Esophagus muscularis mucosa (tissue), 4 donors: ENCODE results near the gene PHACTR1. TPM values are rescaled to one million over a fixed set of nuclear protein-coding genes. Genes with fewer than 3 reads are reported as not detected.

ENCODE experiments used
- DNase-seq: peaks from one replicate; pipeline ENCODE4 v3.0.0-alpha.2; 2017; ENCODE audit errors: extremely low spot score
- H3K27ac ChIP-seq, 4 donors: fragments of 200-600 bp; sonication (generic); replicated peaks in 1 of 4; 1 replicate in 3 of 4; 2 replicates in 1 of 4; pipeline ENCODE4 v1.5.1; 2016 to 2019; ENCODE audit warnings: mild to moderate bottlenecking in 1 of 4
- H3K27me3 ChIP-seq, 4 donors: fragments of 200-600 bp; sonication (generic); one replicate each; pipeline versions ENCODE4 v1.5.1 to v1.6.0; 2016 to 2019
- H3K36me3 ChIP-seq, 4 donors: fragments of 200-600 bp; sonication (generic); one replicate each; pipeline ENCODE4 v1.5.1; 2016 to 2019
- H3K4me1 ChIP-seq, 4 donors: fragments of 200-600 bp; sonication (generic); one replicate each; pipeline ENCODE4 v1.5.1; 2016 to 2019
- H3K4me3 ChIP-seq, 4 donors: fragments of 200-600 bp; sonication (generic); 1 replicate in 2 of 4; 2 replicates in 2 of 4; pipeline ENCODE4 v1.5.1; 2016 to 2019; ENCODE audit warnings: mild to moderate bottlenecking in 4 of 4, moderate library complexity in 1 of 4
- H3K9me3 ChIP-seq, 4 donors: fragments of 200-600 bp; sonication (generic); 1 replicate in 3 of 4; 2 replicates in 1 of 4; pipeline ENCODE4 v1.5.1; 2016 to 2019
- EP300 ChIP-seq: sonication (generic); formaldehyde crosslinking; IDR thresholded peaks from one replicate; pipeline ENCODE4 v1.6.1; 2017; ENCODE audit warnings: antibody characterized with exemption
- POLR2A ChIP-seq: fragments of 450-650 bp; IDR thresholded peaks from one replicate; pipeline ENCODE4 v1.6.1; 2017; ENCODE audit warnings: antibody characterized with exemption, moderate library complexity, mild to moderate bottlenecking, low read depth
- POLR2AphosphoS5 ChIP-seq, 2 donors: sonication (generic); formaldehyde crosslinking; IDR thresholded peaks; one replicate each; pipeline ENCODE4 v1.6.1; 2017; ENCODE audit warnings: antibody characterized with exemption in 2 of 2
- WGBS: methylation state at CpG from one replicate; pipeline ENCODE4 v1.1.5; 2018; 5-methylcytosine and 5-hydroxymethylcytosine counted together
- intact Hi-C: fragments of 100-400 bp; cut with DNase I; formaldehyde crosslinking; loops from one replicate; pipeline ENCODE4 v1.15.1; 2023
- total RNA-seq, 4 donors: library from RNA; depleted of rRNA; stranded (reverse); fragments of >200 nt; gene quantifications; one replicate each; pipeline versions ENCODE4 v1.1.0 to v1.2.1, GENCODE V29; 2016
- TF ChIP-seq, protein P1 (sequence below), 3 experiments: fragments of 200-600 bp in 2 of 3; fragments of 450-650 bp in 1 of 3; sonication (generic) in 2 of 3; IDR thresholded peaks; one replicate each; pipeline ENCODE4 v1.5.1; 2017 to 2019; ENCODE audit warnings: antibody characterized with exemption in 3 of 3, mild to moderate bottlenecking in 2 of 3, moderate library complexity in 1 of 3

Gene PHACTR1
- total RNA-seq, 4 donors from 2014 or later: 0.83 to 4.2 (median 3.1) TPM

DNA sequence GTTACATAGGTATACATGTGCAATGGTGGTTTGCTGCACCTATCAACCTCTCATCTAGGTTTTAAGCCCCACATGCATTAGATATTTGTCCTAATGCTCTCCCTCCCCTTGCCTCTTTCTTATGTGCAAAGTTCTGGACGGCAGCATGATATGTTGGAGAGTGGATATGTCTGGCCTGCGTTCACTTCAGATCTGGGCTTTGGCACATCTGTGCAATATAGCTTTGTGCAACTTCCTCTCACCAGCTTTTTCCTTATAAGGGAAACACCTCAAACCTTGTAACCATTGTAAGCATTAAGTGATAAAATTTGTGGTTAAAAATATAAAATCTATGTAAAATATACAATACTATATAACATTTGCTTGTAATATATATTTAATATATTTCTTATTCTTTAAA, 288.0 kb downstream of the PHACTR1 start:
- no peak overlapping the region for H3K4me3 ChIP-seq

DNA sequence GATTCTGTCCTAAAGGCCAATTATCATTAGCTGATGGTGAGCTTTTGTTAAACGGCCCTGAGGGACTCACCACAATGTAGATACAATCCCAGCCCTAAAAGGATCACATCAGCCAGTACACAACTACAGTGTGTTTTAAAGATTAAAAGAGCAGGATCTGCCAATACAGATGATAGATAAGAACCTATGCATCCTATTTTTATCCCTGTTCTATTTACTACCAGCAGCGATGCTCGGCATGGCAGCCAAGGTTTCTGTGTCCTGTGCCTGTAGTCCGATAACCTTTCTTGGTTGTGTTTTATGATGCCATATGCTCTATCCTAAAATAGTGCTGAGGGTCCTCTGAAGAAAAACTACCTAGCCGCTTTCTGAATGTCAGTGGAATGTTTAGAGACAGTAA, 289.4 kb downstream of the PHACTR1 start:
- Histone ChIP-seq H3K4me3 (no peak overlapping the region), H3K27me3 (peaks cover 0 to 16% (median 0%) of the 10 kb centered on the region in 4 donors), H3K36me3 (no peaks in the 10 kb centered on the region), H3K27ac (no peak overlapping the region), H3K4me1 (peaks cover 0 to 7% (median 0%) of the 10 kb centered on the region in 4 donors), H3K9me3 (no peaks in the 10 kb centered on the region)
- 92% methylated on average over 5 of the region's 5 CpGs for WGBS
- no peak for DNase-seq
- no peak for TF ChIP-seq POLR2A
- no peak for TF ChIP-seq POLR2AphosphoS5 (IDR thresholded peaks at IDR 0.05)
- no peak for TF ChIP-seq EP300
- TF ChIP-seq, protein P1, sequence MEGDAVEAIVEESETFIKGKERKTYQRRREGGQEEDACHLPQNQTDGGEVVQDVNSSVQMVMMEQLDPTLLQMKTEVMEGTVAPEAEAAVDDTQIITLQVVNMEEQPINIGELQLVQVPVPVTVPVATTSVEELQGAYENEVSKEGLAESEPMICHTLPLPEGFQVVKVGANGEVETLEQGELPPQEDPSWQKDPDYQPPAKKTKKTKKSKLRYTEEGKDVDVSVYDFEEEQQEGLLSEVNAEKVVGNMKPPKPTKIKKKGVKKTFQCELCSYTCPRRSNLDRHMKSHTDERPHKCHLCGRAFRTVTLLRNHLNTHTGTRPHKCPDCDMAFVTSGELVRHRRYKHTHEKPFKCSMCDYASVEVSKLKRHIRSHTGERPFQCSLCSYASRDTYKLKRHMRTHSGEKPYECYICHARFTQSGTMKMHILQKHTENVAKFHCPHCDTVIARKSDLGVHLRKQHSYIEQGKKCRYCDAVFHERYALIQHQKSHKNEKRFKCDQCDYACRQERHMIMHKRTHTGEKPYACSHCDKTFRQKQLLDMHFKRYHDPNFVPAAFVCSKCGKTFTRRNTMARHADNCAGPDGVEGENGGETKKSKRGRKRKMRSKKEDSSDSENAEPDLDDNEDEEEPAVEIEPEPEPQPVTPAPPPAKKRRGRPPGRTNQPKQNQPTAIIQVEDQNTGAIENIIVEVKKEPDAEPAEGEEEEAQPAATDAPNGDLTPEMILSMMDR (IDR thresholded peaks at IDR 0.05): no peak
- intact Hi-C loops: no loop called here

More for the DNA sequence above, 288.0 kb downstream of the PHACTR1 start:
- H3K27ac ChIP-seq: no peak overlapping the region
- intact Hi-C loops: no loop called here
- H3K27me3 ChIP-seq: peaks cover 0 to 2% (median 0%) of the 10 kb centered on the region in 4 donors
- no peaks in the 10 kb centered on the region for H3K9me3 ChIP-seq
- TF ChIP-seq, protein P1 (IDR thresholded peaks at IDR 0.05): no peak
- no peak for TF ChIP-seq POLR2A
- no peak for TF ChIP-seq POLR2AphosphoS5 (IDR thresholded peaks at IDR 0.05)
- no peak for TF ChIP-seq EP300
- H3K36me3 ChIP-seq: no peaks in the 10 kb centered on the region
- DNase-seq: no peak
- WGBS: 50% methylated on average over 2 of the region's 2 CpGs
- H3K4me1 ChIP-seq: peaks cover 0 to 7% (median 0%) of the 10 kb centered on the region in 4 donors

- H3K27ac ChIP-seq: no peak overlapping the region
- 82% methylated on average over 4 of the region's 4 CpGs for WGBS
- intact Hi-C loops: no loop called here
- H3K4me1 ChIP-seq: peaks cover 0 to 7% (median 0%) of the 10 kb centered on the region in 4 donors
- H3K27me3 ChIP-seq: peaks cover 0 to 23% (median 0%) of the 10 kb centered on the region in 4 donors
- H3K36me3 ChIP-seq: no peaks in the 10 kb centered on the region
- H3K9me3 ChIP-seq: no peaks in the 10 kb centered on the region
- H3K4me3 ChIP-seq: no peak overlapping the region
- TF ChIP-seq EP300 (no peak), POLR2AphosphoS5 (IDR thresholded peaks at IDR 0.05) (no peak), POLR2A (no peak)
- TF ChIP-seq, protein P1 (IDR thresholded peaks at IDR 0.05): no peak
- DNase-seq: no peak
Observed at GRCh38 chr6:13006578-13007300, 290.2 kb downstream of the PHACTR1 start.

DNA sequence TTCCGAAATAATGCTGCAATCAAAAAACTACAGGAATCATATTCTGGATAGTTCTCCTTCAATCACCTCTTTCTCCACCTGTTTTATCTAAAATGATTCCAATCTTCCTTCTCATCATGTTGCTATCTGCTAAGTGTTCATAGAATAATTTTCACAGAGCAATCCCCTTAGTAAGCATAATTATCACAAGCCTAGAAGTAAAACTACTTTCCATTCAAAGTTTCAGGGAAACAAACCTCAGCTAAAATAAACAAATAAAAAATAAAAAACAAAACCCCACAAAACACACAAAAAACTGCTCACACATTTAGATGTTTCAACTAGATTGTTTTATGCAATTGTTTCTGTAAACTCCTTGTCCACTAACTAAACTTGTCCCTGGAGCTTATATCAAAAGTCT, 291.2 kb downstream of the PHACTR1 start:
- no peak overlapping the region for H3K27ac ChIP-seq
- no peaks in the 10 kb centered on the region for H3K36me3 ChIP-seq
- WGBS: 100% methylated on average over 1 of the region's 1 CpG
- intact Hi-C loops: no loop called here
- H3K4me3 ChIP-seq: no peak overlapping the region
- no peak for DNase-seq
- H3K9me3 ChIP-seq: no peaks in the 10 kb centered on the region
- H3K4me1 ChIP-seq: peaks cover 3 to 16% (median 5%) of the 10 kb centered on the region in 4 donors
- H3K27me3 ChIP-seq: peaks cover 0 to 33% (median 5%) of the 10 kb centered on the region in 4 donors
- no peak for TF ChIP-seq EP300
- no peak for TF ChIP-seq POLR2AphosphoS5 (IDR thresholded peaks at IDR 0.05)

- H3K4me1 ChIP-seq: peaks cover 14 to 22% (median 17%) of the 10 kb centered on the region in 4 donors
Observed at GRCh38 chr6:13009031-13009430, 292.5 kb downstream of the PHACTR1 start.

More at GRCh38 chr6:13009031-13009430, 292.5 kb downstream of the PHACTR1 start:
- Histone ChIP-seq H3K27ac (no peak overlapping the region), H3K9me3 (no peaks in the 10 kb centered on the region), H3K27me3 (peaks cover 0 to 46% (median 13%) of the 10 kb centered on the region in 4 donors), H3K36me3 (no peaks in the 10 kb centered on the region), H3K4me3 (no peak overlapping the region)
- TF ChIP-seq, protein P1 (IDR thresholded peaks at IDR 0.05): no peak
- TF ChIP-seq POLR2A: no peak
- no peak for TF ChIP-seq EP300
- no peak for TF ChIP-seq POLR2AphosphoS5 (IDR thresholded peaks at IDR 0.05)
- DNase-seq: no peak
- WGBS: 94% methylated on average over 3 of the region's 3 CpGs
- intact Hi-C loops: no loop called here
